NCI-H345 (cell line): ENCODE results near the gene B3GNT4.
A peak's percentile ranks its signal among the peaks of the same experiment; 100 is the strongest.
"Not testable (repeated sequence)": the region's sequence is repeated elsewhere in the genome, so short reads cannot be mapped to it uniquely, and the experiment has no call there.

Experiments
- DNase-seq: peaks from one replicate; lab custom pipeline; 2025; lab: John Stamatoyannopoulos, UW

B3GNT4 gene

DNA sequence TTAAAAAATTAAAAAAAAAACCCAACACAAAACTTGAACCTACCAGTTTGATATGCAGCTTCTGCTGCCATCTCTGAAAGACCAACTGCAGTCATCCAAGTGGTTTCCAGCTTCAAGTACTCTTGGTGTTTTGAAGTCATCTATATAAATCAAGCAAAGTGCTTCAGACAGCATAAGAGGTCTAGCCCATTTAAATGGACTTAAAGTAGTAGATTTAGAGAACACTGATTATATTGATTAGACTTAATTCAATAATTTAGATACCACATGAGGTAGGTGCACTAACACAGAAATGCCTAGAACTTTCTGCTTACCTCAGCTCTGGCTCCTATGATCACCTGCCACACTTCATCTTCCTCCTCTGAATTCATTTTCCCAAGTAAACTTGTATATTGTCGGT, 12.9 kb downstream of the B3GNT4 start:
- DNase-seq, result no peak

DNA sequence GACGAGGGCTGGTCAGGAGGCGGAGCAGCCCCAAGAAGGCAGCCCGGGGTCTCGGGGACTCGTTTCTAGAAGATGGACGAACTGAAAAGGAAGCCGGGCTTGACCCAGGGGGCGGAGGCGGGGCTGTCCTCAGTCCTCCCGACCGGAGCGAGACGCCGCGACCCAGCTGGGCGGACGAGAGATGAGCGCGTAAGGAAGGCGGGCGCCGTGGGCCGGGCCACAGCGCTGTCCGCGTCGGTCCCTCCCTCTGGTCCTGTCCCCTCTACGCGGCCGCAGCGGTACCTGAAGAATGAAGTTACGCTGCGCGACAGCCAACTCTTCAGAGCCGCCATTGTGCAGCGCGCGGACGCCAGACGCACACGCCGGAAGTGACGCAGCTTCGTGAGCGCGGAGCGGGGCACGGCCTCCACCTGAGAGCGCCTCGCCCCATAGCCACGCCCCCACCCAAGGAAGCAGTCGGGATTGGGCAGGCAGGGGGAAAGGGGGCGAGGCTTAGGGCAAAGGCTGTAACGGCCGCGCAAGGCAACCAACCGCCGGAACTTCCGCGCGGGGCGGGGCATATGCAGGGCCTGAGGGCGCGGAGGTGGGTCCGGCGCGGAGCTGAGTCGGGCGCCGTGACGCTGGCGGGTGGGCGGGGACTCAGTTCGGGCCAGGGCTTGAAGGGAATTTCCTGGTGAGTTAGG, 22.3 kb downstream of the B3GNT4 start, which contains the start of gene DIABLO:
DIABLO (minus strand) TSS at position 370 of the 683 bp plus-strand sequence; CDS start at position 332, 38 bp downstream.
- peak; percentile 100 for DNase-seq

DNA sequence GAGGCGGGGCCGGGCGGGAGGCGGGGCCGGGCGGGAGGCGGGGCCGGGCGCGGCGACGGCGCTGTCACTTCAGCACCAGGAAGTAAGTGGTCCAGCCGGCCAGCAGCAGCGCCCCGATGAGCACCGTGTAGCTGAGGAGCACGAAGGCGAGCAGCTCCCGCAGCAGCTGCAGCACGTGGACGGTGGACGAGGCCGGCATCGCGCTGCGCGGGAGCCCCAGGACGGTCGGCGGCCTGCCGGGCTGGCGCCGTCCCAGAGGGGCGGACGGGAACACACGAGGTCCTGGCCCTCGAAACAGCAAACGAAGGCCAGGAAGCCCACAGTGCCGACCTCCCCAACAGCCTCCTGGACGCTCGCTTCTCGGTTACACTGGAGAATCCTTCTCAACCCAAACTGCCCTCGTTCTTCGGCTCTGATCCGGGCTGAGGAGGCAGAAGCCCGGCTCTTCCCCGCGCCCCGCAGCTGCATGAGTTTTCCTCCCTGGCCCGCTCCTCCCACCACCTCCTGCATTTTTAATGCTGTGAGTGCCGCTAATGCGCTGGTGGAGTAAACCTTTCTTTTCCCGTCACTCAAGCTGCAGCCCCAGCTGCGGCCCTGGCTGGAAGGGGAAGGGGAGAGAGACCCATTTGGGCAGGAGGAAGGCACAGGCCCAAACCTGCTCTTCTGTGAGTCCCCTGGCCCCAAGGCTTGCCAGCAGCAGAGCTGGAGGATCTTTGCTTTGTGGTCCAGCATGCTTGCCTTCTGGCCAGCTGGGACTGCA, 23.0 kb downstream of the B3GNT4 start:
- DNase-seq, result peak; percentile 36

DNA sequence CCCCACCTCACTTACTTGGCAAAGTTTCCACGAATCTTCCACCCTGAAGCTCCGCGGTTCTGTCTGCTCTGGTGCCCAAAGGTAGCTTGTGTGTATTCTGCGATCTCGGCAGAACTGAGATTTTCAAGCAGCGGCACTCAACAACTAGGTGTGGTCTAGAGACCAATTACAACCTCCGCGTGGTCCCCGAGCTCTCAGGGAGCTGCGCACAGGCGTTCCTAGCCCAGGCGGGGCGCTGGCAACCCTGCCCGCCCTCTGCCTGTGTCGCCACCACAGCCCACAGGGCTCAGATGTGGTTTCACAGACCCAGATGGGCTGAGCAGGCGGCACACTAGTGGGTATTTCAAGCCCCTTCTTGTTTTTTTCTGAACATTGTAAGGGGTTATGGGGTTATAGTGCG, 23.8 kb downstream of the B3GNT4 start:
- DNase-seq, result no peak

DNA sequence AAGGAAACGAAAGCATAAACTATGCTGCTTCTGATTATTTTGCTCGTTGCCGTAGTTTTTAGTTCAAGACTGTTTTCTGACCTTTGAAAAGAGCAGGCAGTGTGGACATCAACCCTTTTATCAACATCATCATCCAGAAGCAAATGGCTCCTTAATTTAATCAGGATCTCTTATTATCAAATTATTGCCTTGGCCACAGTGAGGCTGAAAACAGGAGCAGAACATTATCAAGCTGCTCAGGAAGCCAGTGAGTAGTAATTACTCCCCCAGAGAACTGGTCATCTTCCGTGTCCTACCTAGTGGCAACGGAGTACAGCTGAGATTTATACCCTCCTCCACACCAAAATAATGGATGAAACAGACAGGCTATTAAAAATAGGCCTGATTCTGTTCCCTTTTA, 24.6 kb downstream of the B3GNT4 start:
- no peak for DNase-seq

DNA sequence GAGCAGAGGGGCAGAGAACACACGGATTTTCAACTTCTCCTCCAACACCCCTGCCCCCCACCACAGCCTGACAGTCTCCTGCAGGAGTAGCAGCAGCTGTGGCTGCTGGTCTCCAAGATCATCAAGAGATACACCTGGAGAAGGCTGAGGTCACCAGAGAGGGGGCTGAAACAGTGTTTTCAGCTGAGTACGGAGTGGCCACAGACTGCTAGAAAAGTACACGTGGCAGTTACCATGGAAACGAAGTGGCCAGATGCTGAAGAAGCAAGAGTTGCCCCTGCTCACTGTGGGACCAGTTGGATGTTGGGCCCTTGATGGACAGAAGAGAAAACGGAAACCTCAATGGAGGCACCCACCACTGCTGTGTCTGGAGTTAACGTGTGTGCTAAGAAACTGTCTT, 27.3 kb downstream of the B3GNT4 start:
- no peak for DNase-seq

DNA sequence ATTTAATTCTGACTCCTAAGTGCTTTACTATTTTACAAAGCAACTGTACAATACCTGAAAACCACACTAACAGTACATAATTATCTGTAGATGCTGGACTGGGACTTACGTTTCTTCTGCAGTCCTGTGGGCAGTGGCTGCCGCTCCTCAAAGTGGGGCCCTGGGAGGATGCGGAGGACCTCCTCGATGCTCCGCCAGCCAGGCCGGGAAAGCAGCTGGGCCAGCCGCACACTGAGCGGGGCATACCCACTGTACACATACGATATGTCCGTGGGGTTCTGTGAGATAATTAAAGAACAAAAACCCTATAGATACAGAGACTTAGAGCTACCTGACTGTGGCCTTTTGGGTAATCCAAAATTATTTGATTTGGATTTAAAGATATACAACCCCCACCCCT, 29.2 kb downstream of the B3GNT4 start:
- DNase-seq, result no peak

DNA sequence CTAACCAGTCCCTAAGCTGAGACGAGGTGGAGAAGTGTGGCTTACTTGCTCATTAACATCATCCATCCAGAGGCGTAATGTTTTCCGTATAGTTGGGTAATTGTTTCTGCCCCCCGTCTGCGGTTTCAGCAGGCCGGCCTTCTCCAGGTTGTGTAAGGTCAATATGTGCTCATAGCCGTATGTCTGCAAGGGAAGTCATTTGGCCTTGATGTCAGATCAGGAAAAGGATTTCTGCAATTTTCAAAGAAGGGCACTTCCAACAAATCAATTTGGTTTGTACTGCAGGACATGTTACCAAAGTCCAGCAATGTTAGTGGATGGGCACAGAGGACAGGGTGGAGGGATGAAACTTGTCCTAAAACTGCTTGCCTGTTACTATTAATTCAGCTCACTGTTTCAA, 32.2 kb downstream of the B3GNT4 start:
- DNase-seq, result no peak

DNA sequence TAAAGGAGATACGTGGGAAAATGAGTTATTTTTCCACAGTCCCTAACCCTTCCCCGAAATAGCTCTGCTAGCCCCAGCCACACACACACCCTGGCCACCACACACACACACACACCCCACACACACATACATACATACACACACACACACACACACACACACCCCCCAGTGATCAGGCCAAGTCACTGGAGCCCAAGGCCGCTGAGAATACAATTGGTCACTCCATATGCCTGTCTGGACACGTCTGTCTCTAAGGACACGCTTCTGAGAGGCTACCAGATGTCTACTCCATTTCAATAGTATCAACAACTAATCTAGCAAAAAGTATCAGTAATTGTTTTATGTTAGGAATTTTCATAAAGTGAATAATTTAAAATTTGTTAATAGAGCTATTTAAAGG, 35.4 kb downstream of the B3GNT4 start:
- DNase-seq, result no peak

DNA sequence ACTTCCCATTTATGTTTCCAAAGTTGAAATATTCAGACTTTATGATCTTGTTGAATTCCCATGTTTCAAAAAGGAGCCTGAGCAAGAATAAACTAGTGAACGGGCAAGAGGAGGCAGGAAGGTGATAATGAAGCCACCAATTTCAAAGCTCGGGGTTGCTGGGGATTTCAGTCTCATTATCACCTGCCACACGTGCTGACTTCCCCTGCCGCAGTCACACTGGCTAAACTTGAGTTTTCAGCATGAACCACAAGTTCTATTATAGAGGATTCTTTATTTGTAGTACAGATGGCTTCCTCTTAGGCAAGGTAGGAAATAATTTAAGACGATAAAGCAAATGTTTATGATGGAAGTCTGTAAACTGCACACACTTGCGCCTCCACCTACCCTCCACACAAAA, 40.5 kb downstream of the B3GNT4 start:
- no peak for DNase-seq

DNA sequence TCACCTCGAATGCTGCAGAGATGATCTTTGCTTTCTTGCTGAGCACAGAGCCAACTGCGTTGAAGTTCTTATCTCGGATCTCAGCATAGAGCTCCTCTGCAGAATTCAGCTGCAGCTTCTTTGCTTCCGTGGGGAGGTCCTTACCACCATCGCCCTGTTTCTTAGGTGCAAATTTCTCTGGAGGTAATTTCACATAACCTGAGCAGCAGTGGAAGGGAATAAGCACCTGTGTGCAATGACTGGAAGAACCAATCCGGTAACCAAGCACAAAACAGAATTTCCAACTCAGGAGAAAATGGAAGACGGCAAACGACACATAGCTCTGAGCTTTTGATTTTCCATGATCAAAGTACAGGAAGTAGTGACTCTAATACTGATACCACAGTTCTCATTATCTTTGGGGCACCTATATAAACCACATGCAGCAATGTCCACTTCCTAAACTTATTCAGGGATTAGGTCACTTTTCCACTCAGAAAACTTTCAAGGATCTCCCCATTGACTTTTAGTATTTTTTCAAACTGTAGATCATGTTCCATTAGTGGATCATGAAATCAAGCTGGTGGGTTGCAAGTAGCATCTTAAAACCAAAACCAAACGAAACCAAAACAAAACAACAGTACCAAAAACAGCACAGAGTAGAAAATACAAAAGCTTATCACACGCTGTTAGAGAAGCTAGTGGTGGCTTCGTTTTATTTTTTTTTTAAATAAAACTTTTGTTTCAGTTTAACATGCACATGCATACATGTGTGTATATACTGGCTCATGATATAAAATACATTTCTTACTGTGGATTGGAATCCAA, 41.3 kb downstream of the B3GNT4 start:
- DNase-seq, result no peak

DNA sequence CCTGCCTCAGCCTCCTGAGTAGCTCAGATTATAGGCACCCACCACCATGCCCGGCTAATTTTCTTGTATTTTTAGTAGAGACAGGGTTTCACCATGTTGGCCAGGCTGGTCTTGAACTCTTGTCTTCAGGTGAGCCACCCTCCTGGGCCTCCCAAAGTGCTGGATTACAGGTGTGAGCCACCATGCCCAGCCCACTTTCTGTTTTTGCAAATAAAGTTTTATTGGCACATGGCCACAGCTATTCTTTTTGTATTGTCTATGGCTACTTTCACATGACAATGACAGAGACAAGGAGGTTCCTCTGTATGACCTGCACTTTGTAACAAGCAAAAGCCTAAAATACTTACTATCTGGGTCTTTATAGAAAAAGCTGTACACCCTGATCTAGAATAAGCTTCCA, 42.0 kb downstream of the B3GNT4 start:
- no peak for DNase-seq

DNA sequence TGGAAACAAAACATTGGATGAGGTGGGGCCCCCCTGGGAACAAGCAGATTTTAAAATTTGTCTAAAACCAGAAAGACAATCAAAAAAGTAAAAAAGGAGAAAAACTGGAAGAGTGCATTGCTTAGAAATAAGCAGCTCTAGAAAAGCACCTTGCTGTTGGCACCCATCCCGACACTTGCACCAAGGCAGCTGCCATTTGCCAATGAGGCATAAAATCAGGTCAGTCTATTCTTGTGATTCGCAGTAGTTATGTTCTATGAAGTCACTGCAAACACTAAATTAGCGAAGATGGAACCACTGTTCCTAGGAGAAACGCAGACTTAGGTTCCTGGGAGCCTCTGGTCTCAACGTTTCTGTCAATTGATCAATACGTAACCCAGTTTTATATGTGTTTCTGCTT, 46.5 kb downstream of the B3GNT4 start:
- no peak for DNase-seq

DNA sequence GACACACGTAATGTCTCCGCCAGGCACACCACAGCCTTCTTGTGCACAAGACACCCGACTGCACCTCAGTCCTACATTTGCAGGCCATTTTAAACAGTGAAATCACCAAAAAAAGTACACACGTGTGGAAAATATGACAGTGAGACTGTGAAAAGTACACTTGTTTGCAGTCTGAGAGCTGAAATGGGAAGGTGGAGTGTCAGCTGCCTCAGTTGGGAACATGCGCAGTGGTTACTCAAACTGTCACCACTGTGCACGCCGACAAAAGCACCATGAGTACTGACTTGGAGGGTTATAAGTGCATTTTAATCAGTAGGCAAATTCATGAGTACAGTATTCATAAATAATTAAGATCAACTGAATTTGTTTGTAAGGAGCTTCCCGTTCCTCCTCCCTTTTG, 47.0 kb downstream of the B3GNT4 start:
- DNase-seq, result no peak

DNA sequence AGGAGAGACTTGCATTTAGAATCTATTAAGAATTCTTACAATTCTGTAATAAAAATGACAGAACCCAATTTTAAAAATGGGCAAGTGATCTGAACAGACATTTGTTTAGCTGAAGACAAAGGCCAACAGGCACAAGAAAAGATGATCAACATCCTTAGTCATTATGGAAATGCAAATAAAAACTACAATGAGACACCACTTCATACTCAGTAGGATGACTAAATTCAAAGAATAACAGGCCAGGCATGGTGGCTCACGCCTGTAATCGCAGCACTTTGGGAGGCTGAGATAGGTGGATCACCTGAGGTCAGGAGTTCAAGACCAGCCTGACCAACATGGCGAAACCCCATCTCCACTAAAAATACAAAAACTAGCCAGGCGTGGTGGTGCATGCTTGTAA, 55.0 kb downstream of the B3GNT4 start:
- not testable (repeated sequence) for DNase-seq
